ENCODE results near the gene FBXO38.

DNA sequence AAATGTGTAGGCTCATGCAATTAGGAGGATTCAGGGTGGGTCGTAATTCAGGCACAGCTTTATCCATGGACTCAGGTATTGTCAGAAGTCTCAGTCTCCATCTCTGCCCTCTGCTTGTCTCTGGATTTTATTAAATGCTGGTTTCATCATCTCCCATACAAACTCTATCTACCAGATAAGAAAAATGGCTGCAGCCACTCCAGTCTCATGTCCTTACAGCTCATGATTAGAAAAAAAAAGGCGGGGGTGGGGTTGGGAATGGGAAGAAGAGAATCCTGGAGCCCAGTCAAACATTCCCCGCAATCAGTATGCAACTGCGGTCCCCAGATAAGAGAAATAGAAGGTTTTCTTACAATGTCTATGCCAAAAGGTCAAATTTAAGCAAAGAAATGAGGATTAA lies 7.6 kb upstream of the FBXO38 start:
- TF ChIP-seq, protein P1, sequence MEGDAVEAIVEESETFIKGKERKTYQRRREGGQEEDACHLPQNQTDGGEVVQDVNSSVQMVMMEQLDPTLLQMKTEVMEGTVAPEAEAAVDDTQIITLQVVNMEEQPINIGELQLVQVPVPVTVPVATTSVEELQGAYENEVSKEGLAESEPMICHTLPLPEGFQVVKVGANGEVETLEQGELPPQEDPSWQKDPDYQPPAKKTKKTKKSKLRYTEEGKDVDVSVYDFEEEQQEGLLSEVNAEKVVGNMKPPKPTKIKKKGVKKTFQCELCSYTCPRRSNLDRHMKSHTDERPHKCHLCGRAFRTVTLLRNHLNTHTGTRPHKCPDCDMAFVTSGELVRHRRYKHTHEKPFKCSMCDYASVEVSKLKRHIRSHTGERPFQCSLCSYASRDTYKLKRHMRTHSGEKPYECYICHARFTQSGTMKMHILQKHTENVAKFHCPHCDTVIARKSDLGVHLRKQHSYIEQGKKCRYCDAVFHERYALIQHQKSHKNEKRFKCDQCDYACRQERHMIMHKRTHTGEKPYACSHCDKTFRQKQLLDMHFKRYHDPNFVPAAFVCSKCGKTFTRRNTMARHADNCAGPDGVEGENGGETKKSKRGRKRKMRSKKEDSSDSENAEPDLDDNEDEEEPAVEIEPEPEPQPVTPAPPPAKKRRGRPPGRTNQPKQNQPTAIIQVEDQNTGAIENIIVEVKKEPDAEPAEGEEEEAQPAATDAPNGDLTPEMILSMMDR (IDR thresholded peaks at IDR 0.05): no peak
- TF ChIP-seq ZFX (IDR thresholded peaks at IDR 0.05; ENCODE audit: borderline replicate concordance): no peak

Measured in 22Rv1 (cell line).